Stimulated activated CD4-positive, alpha-beta T cell treated with anti-CD3 and anti-CD28 coated beads, Interleukin-15, amount 100 ng/mL, for 1 hour (primary cell): ENCODE data around the gene NOL4.

Experiments
- DNase-seq, 2 donors: peaks; one replicate each; pipeline ENCODE4 v3.0.0-alpha.2; 2020; ENCODE audit warnings: low read depth in 1 of 2, low spot score in 1 of 2

Gene NOL4

DNA sequence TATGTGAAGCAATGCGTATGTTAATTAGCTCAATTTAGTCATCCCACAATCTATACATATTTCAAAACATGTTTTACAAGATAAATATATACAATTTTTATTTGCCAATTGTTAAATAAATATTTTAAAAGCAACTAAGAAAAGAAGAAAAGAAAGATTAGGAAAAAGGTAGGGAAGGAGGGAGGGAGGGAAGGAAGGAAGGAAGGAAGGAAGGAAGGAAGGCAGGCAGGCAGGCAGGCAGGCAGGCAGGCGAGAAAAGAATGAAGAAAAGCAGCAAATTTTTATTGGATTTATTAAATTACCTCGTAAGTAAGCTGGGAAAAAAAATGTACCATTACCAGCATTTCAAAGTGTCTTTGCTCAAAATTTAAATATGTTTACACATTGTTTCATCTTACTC lies 30.5 kb downstream of the NOL4 start:
- no peak for DNase-seq

DNA sequence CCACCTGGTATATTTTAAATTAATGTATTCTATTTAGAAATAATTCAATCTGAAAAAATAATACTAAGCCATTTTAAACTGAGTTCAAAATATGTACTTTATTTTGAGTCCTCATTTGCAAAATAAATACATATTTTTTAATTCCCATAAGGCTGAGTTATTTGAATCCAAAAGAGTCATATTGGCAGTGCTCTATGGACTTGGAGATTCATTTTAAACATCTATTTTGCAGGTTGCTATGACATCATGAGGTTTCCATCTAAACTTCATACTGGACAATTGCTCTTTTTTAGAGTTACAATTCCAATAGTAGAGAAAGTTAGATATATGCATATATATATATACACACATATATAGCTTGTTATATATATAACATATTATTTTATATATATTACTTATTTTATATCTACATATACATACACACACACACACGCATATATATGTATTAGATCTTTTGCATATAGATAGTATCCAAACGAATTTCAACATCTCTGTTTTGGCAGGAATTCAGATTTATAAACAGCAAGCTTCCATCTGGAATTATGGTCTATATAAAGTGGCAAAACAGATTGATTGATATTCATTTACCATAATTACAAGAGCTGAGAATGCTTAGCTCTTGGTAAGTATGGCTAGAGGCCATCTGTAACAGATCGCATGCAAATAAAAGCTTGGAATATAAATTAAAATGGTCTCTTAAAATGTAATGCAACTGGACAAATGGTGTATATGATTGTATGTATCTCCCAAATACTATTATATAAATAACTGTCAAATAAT lies 34.9 kb downstream of the NOL4 start:
- DNase-seq, result no peak
